Fibroblast of lung (primary cell): ENCODE results near the gene GPR152. TPM values are rescaled to one million over a fixed set of nuclear protein-coding genes. Genes with fewer than 3 reads are reported as not detected.

ENCODE experiments used
- DNase-seq, 2 donors: peaks; one replicate each; pipeline versions ENCODE4 v3.0.0 to v3.0.0-alpha.2; 2010; ENCODE audit warnings: low read depth in 2 of 2
- H2AFZ ChIP-seq: 2 replicates; pipeline ENCODE4 v1.5.1; 2012; ENCODE audit warnings: low read length, control low read depth, inconsistent platforms
- H3K27ac ChIP-seq: 2 replicates; pipeline ENCODE4 v1.5.1; 2011; ENCODE audit warnings: low read length, control low read depth; ENCODE audit not compliant: insufficient read depth
- H3K27me3 ChIP-seq: 2 replicates; pipeline ENCODE4 v1.5.1; 2011; ENCODE audit warnings: mild to moderate bottlenecking, low read length; ENCODE audit not compliant: control insufficient read depth, insufficient read depth
- H3K36me3 ChIP-seq: 2 replicates; pipeline ENCODE4 v1.5.1; 2011; ENCODE audit warnings: low read length; ENCODE audit not compliant: control insufficient read depth, insufficient read depth
- H3K4me1 ChIP-seq: 2 replicates; pipeline ENCODE4 v1.5.1; 2011; ENCODE audit warnings: low read length; ENCODE audit not compliant: control insufficient read depth, insufficient read depth; ENCODE audit errors: extremely low read depth
- H3K4me2 ChIP-seq: 2 replicates; pipeline ENCODE4 v1.5.1; 2011; ENCODE audit warnings: low read length, control low read depth; ENCODE audit not compliant: insufficient read depth; ENCODE audit errors: extremely low read depth
- H3K4me3 ChIP-seq, 4 experiments: fragments of 200-600 bp in 1 of 4; sonication (generic) in 1 of 4; replicated peaks in 1 of 4; 2 replicates each; pipeline ENCODE4 v1.5.1; 2011 to 2016; ENCODE audit warnings: low read length in 4 of 4, low read depth in 3 of 4, mild to moderate bottlenecking in 3 of 4, control low read depth in 2 of 4, inconsistent platforms in 1 of 4, mixed read lengths in 1 of 4; ENCODE audit not compliant: insufficient read depth in 1 of 4; ENCODE audit errors: control extremely low read depth in 1 of 4
- H3K79me2 ChIP-seq: 2 replicates; pipeline ENCODE4 v1.5.1; 2012; ENCODE audit warnings: mild to moderate bottlenecking, low read length, inconsistent platforms; ENCODE audit not compliant: control insufficient read depth, insufficient read depth
- H3K9ac ChIP-seq: 2 replicates; pipeline ENCODE4 v1.5.1; 2011; ENCODE audit warnings: mild to moderate bottlenecking, low read length, control low read depth; ENCODE audit not compliant: insufficient read depth
- H3K9me3 ChIP-seq: 2 replicates; pipeline ENCODE4 v1.5.1; 2012; ENCODE audit warnings: low read depth, low read length; ENCODE audit not compliant: control insufficient read depth, insufficient read depth
- H4K20me1 ChIP-seq: 2 replicates; pipeline ENCODE4 v1.5.1; 2011; ENCODE audit warnings: low read length; ENCODE audit not compliant: control insufficient read depth, insufficient read depth; ENCODE audit errors: extremely low read depth
- EZH2 ChIP-seq: IDR thresholded peaks from 2 replicates; pipeline ENCODE4 v1.5.1; 2012; ENCODE audit warnings: low read length, control low read depth, mild to moderate bottlenecking; ENCODE audit errors: missing control alignments
- polyA plus RNA-seq, 2 donors: library from polyadenylated mRNA; depleted of rRNA in 1 of 2; stranded (reverse) in 1 of 2; unstranded in 1 of 2; fragments of >200 nt; gene quantifications; 2 replicates each; pipeline ENCODE4 v1.2.1, GENCODE V29; 2011 to 2012; ENCODE audit warnings: missing spikeins in 1 of 2
- total RNA-seq: library from RNA; depleted of rRNA; stranded (reverse); fragments of >200 nt; gene quantifications from 2 replicates; pipeline ENCODE4 v1.2.1, GENCODE V29; 2014
- TF ChIP-seq, protein P1 (sequence below), 2 donors: IDR thresholded peaks in 1 of 2; conservative IDR thresholded peaks in 1 of 2; 1 replicate in 1 of 2; 2 replicates in 1 of 2; pipeline ENCODE4 v1.5.1; 2011 to 2012; ENCODE audit warnings: low read length in 2 of 2, control low read depth in 1 of 2, inconsistent platforms in 1 of 2, low read depth in 1 of 2, mild to moderate bottlenecking in 1 of 2

The GPR152 gene
- total and polyA plus RNA-seq, 2 donors (not counting 1 experiment from before 2014, with no cell fraction given), result not detected

DNA sequence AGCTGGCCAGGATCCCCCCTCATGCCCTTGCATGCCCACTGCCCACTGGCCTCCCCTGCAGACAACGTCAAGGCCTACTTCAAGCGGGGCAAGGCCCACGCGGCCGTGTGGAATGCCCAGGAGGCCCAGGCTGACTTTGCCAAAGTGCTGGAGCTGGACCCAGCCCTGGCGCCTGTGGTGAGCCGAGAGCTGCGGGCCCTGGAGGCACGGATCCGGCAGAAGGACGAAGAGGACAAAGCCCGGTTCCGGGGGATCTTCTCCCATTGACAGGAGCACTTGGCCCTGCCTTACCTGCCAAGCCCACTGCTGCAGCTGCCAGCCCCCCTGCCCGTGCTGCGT lies 38.2 kb upstream of the GPR152 start:
- no peak overlapping the region for H2AFZ ChIP-seq
- H3K79me2 ChIP-seq, result no peaks in the 10 kb centered on the region
- TF ChIP-seq EZH2, result no peak
- TF ChIP-seq, protein P1, sequence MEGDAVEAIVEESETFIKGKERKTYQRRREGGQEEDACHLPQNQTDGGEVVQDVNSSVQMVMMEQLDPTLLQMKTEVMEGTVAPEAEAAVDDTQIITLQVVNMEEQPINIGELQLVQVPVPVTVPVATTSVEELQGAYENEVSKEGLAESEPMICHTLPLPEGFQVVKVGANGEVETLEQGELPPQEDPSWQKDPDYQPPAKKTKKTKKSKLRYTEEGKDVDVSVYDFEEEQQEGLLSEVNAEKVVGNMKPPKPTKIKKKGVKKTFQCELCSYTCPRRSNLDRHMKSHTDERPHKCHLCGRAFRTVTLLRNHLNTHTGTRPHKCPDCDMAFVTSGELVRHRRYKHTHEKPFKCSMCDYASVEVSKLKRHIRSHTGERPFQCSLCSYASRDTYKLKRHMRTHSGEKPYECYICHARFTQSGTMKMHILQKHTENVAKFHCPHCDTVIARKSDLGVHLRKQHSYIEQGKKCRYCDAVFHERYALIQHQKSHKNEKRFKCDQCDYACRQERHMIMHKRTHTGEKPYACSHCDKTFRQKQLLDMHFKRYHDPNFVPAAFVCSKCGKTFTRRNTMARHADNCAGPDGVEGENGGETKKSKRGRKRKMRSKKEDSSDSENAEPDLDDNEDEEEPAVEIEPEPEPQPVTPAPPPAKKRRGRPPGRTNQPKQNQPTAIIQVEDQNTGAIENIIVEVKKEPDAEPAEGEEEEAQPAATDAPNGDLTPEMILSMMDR (conservative IDR thresholded peaks at IDR 0.05 in 1 of 2, IDR thresholded peaks at IDR 0.05 in 1 of 2; ENCODE audit: low read depth in 1 of 2, low read length in 2 of 2), result no peak
- peaks cover 9% of the 10 kb centered on the region for H3K36me3 ChIP-seq
- H3K4me3 ChIP-seq, result no peak overlapping the region
- no peak overlapping the region for H3K9ac ChIP-seq
- no peaks in the 10 kb centered on the region for H3K27me3 ChIP-seq
- H4K20me1 ChIP-seq, result no peaks in the 10 kb centered on the region
- H3K4me1 ChIP-seq, result no peaks in the 10 kb centered on the region
- no peak overlapping the region for H3K4me2 ChIP-seq
- H3K27ac ChIP-seq, result no peak overlapping the region
- H3K9me3 ChIP-seq, result no peaks in the 10 kb centered on the region
- no peak for DNase-seq

DNA sequence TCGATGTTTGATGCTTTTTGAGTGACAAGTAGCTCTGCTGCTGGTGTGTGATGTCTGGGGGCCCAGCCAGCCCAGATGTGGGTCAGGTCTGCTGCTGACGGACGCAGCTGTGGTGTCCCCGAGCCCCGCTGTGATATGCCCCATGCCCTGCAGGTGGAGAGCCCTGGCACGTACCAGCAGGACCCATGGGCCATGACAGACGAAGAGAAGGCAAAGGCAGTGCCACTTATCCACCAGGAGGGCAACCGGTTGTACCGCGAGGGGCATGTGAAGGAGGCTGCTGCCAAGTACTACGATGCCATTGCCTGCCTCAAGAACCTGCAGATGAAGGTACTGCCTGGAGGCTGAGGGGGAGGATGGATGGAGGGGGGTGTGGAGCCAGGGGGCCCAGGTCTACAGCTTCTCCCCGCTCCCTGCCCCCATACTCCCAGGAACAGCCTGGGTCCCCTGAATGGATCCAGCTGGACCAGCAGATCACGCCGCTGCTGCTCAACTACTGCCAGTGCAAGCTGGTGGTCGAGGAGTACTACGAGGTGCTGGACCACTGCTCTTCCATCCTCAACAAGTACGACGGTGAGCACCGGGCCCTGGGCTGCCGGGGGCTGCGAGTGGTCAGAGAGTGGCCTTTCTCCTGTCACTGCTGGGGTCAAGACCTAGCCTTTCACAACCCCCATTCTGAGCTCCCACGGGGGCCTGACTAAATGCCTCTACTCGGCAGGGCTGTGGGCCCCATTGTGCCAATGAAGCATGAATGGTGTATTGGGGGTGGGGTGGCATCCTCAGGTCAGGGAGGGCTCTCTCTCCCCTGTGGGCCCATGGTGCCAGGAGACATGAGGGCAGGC lies 37.6 kb upstream of the GPR152 start:
- H3K4me2 ChIP-seq, result no peak overlapping the region
- no peak overlapping the region for H2AFZ ChIP-seq
- H3K9ac ChIP-seq, result no peak overlapping the region
- H3K4me1 ChIP-seq, result no peaks in the 10 kb centered on the region
- no peaks in the 10 kb centered on the region for H3K9me3 ChIP-seq
- no peak for DNase-seq
- no peak overlapping the region for H3K27ac ChIP-seq
- TF ChIP-seq, protein P1 (conservative IDR thresholded peaks at IDR 0.05 in 1 of 2, IDR thresholded peaks at IDR 0.05 in 1 of 2; ENCODE audit: low read depth in 1 of 2, low read length in 2 of 2), result no peak
- TF ChIP-seq EZH2, result no peak
- H3K27me3 ChIP-seq, result no peaks in the 10 kb centered on the region
- no peaks in the 10 kb centered on the region for H4K20me1 ChIP-seq
- H3K4me3 ChIP-seq, result no peak overlapping the region
- peaks cover 9% of the 10 kb centered on the region for H3K36me3 ChIP-seq
- no peaks in the 10 kb centered on the region for H3K79me2 ChIP-seq

DNA sequence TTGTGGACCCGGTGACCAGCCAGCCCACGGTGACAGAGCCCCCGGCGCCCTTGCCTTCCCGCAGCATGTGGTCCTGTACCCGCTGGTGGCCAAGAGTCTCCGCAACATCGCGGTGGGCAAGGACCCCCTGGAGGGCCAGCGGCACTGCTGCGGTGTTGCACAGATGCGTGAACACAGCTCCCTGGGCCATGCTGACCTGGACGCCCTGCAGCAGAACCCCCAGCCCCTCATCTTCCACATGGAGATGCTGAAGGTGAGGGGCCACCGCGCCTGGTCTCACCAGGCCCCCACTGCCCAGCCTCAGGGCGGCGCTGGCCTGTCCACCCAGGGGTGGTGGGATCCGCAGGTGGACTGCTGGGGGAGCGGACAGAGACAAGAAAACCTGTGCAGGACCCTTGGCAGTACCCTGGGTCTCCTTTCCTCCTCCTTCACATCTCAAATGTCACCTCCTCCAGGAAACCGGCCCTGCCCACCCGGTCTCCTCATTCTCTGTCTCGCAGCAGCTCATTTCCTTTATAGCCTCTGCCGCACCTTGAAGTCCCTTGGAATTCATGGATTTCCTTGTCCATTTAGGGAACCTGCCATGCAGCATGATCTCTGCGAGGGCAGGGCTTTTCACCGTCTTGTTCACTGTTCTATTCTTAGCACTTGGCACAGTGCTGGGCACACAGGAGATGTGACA lies 36.8 kb upstream of the GPR152 start:
- Histone ChIP-seq H3K4me1 (no peaks in the 10 kb centered on the region), H3K27ac (no peak overlapping the region), H2AFZ (no peak overlapping the region), H4K20me1 (no peaks in the 10 kb centered on the region), H3K36me3 (peaks cover 11% of the 10 kb centered on the region), H3K4me2 (no peak overlapping the region), H3K4me3 (no peak overlapping the region), H3K9me3 (no peaks in the 10 kb centered on the region), H3K79me2 (no peaks in the 10 kb centered on the region), H3K27me3 (no peaks in the 10 kb centered on the region), H3K9ac (no peak overlapping the region)
- no peak for DNase-seq
- no peak for TF ChIP-seq EZH2
- TF ChIP-seq, protein P1 (conservative IDR thresholded peaks at IDR 0.05 in 1 of 2, IDR thresholded peaks at IDR 0.05 in 1 of 2; ENCODE audit: low read depth in 1 of 2, low read length in 2 of 2), result no peak
